Measurements from ENCODE around the gene PFDN1. TPM values are rescaled to one million over a fixed set of nuclear protein-coding genes. Genes with fewer than 3 reads are reported as not detected.

Gene PFDN1, protein sequence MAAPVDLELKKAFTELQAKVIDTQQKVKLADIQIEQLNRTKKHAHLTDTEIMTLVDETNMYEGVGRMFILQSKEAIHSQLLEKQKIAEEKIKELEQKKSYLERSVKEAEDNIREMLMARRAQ
- polyA plus RNA-seq (2012; ENCODE audit: low read depth, missing spikeins): 129 TPM

DNA sequence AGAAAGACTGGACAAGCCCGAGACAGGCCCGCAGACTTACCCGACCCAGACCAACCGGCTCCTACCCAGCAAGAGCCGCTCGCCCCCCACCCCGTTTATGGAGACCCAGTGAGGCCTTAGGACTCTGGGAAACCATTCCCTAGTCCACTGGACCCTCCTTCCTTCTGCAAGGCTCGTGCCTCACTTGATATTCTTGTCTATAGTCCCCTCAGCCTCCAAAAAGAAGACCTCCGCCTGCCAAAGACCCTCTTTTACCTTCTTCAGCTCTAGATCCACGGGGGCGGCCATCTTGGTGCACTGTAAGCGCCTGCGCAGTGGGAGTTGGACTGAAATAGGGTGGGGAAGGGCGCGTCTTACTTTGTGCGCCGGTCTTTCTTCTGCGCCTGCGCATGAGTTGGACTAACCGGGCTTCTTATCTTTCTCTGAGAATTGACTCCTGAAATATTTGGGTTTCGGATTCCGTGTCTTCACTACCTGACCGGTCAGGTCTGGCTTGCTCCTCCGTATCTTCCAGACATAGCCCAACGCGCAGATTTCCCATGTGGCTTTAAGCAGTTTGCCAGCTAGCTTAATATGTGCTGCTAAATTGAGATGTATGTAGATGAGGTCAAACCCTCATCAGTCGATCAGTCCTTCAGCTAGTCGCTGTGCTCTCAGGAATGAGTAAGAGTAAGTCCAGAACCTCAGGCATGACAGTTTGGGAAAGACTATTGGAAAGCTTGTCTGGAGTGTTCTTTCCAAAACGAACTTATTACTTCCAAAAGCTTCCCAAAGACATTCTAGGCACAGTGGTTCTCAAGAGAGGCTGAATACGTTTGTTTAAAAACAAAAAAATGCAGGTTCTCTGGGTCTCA is at the start of gene PFDN1:
TSS of gene PFDN1 (minus strand) at position 316 of the 854 bp plus-strand sequence. CDS start at position 288, 28 bp downstream.
- DNase-seq (ENCODE audit: insufficient read length, low spot score) (peak; percentile 88), FAIRE-seq (peak; percentile 89)
- TF ChIP-seq POU2F2 (IDR thresholded peaks at IDR 0.05; ENCODE audit: low read depth, low read length) (peak; percentile 62; the same call in 1 of the 2 replicates), POLR2AphosphoS5 (IDR thresholded peaks at IDR 0.05; ENCODE audit: low read depth, low read length) (peak; percentile 61; the same call in 1 of the 2 replicates), PAX5 (IDR thresholded peaks at IDR 0.05; ENCODE audit: insufficient read depth, low read length, severe bottlenecking) (no peak), TAF1 (IDR thresholded peaks at IDR 0.05; ENCODE audit: low read depth, low read length) (peak; percentile 72), POLR2A (IDR thresholded peaks at IDR 0.05; ENCODE audit: low read depth, low read length) (peak; percentile 86)

DNA sequence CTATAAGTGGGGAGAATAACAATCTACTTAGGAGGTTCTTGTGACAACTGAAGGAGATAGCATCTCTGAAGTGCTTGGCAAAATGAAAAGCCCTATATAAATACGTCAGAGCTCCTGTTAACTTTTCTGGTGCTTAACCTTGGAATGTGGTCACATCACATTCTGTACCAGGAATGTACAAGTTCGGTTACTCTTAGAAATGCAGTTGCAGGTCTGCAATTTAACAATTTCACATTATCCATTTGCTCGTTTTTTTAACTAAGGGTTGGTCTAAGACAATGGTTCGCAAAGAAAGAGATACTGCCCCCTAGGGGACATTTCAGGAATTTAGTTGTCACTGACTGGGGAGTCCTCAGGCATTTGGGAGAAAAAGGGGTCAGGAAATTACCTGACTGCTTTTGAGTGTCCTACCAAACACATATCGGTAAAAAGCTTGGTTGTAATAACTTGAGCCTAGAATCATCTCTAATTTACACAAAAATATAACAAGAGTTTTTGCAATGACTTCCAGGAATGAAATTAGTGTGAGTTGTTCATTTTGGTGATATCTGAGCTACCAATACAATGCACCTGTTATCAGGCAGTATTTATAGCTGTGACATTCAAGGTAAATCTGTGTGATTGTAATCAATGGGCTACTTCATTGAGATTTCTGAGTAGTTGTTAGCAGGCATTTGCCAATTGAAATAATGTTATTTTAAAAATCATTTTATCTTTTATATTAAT is 48.9 kb upstream of the PFDN1 start:
- no peak for TF ChIP-seq PAX5 (IDR thresholded peaks at IDR 0.05; ENCODE audit: insufficient read depth, low read length, severe bottlenecking)
- no peak for TF ChIP-seq POLR2AphosphoS5 (IDR thresholded peaks at IDR 0.05; ENCODE audit: low read depth, low read length)
- TF ChIP-seq POU2F2 (IDR thresholded peaks at IDR 0.05; ENCODE audit: low read depth, low read length): no peak
- no peak for TF ChIP-seq POLR2A (IDR thresholded peaks at IDR 0.05; ENCODE audit: low read depth, low read length)
- TF ChIP-seq SPI1 (IDR thresholded peaks at IDR 0.05; ENCODE audit: low read depth, low read length): no peak
- no peak for TF ChIP-seq TAF1 (IDR thresholded peaks at IDR 0.05; ENCODE audit: low read depth, low read length)
- peak; percentile 43 for DNase-seq (ENCODE audit: insufficient read length, low spot score)
- peak; percentile 47 for FAIRE-seq

DNA sequence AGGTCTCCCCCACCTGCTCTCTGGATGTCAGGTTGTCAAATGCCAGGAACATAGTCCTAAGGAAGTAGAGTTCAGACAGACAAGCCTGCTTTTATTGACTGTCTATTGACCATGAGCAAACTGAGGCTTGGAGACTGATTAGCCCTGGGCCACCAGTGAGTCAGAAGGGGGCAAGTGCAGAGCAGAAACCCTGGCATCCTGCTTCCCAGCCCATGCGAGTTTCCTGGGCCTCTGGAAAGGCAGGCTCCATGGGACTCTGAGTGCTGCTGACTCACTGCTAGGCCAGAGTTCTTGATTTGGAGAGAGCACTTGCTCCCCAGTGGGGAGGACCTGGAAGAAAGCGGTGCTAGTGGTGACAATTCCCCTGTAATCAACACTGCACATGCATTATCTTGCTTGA is 46.3 kb upstream of the PFDN1 start:
- no peak for DNase-seq (ENCODE audit: insufficient read length, low spot score)
- TF ChIP-seq TAF1 (IDR thresholded peaks at IDR 0.05; ENCODE audit: low read depth, low read length) (no peak), POLR2A (IDR thresholded peaks at IDR 0.05; ENCODE audit: low read depth, low read length) (no peak), POLR2AphosphoS5 (IDR thresholded peaks at IDR 0.05; ENCODE audit: low read depth, low read length) (no peak), PAX5 (IDR thresholded peaks at IDR 0.05; ENCODE audit: insufficient read depth, low read length, severe bottlenecking) (no peak), SPI1 (IDR thresholded peaks at IDR 0.05; ENCODE audit: low read depth, low read length) (no peak), POU2F2 (IDR thresholded peaks at IDR 0.05; ENCODE audit: low read depth, low read length) (no peak)

GRCh38 chr5:140348104-140348503 is 45.2 kb upstream of the PFDN1 start:
- DNase-seq (ENCODE audit: insufficient read length, low spot score): no peak
- no peak for FAIRE-seq
- TF ChIP-seq POLR2AphosphoS5 (IDR thresholded peaks at IDR 0.05; ENCODE audit: low read depth, low read length) (no peak), TAF1 (IDR thresholded peaks at IDR 0.05; ENCODE audit: low read depth, low read length) (no peak), SPI1 (IDR thresholded peaks at IDR 0.05; ENCODE audit: low read depth, low read length) (no peak), POU2F2 (IDR thresholded peaks at IDR 0.05; ENCODE audit: low read depth, low read length) (no peak), PAX5 (IDR thresholded peaks at IDR 0.05; ENCODE audit: insufficient read depth, low read length, severe bottlenecking) (no peak), POLR2A (IDR thresholded peaks at IDR 0.05; ENCODE audit: low read depth, low read length) (no peak)

More for the DNA sequence above, 46.3 kb upstream of the PFDN1 start:
- FAIRE-seq: no peak

- TF ChIP-seq TAF1 (IDR thresholded peaks at IDR 0.05; ENCODE audit: low read depth, low read length) (no peak), PAX5 (IDR thresholded peaks at IDR 0.05; ENCODE audit: insufficient read depth, low read length, severe bottlenecking) (no peak), POU2F2 (IDR thresholded peaks at IDR 0.05; ENCODE audit: low read depth, low read length) (no peak), POLR2AphosphoS5 (IDR thresholded peaks at IDR 0.05; ENCODE audit: low read depth, low read length) (no peak), SPI1 (IDR thresholded peaks at IDR 0.05; ENCODE audit: low read depth, low read length) (no peak), POLR2A (IDR thresholded peaks at IDR 0.05; ENCODE audit: low read depth, low read length) (no peak)
- FAIRE-seq (no peak), DNase-seq (ENCODE audit: insufficient read length, low spot score) (no peak)
These were observed 44.5 kb upstream of the PFDN1 start for GRCh38 chr5:140347360-140347759.

- TF ChIP-seq PAX5 (IDR thresholded peaks at IDR 0.05; ENCODE audit: insufficient read depth, low read length, severe bottlenecking): no peak
- TF ChIP-seq TAF1 (IDR thresholded peaks at IDR 0.05; ENCODE audit: low read depth, low read length): no peak
- TF ChIP-seq SPI1 (IDR thresholded peaks at IDR 0.05; ENCODE audit: low read depth, low read length): no peak
- TF ChIP-seq POLR2A (IDR thresholded peaks at IDR 0.05; ENCODE audit: low read depth, low read length): no peak
- no peak for TF ChIP-seq POU2F2 (IDR thresholded peaks at IDR 0.05; ENCODE audit: low read depth, low read length)
- no peak for TF ChIP-seq POLR2AphosphoS5 (IDR thresholded peaks at IDR 0.05; ENCODE audit: low read depth, low read length)
- peak; percentile 84 for FAIRE-seq
These were observed 43.7 kb upstream of the PFDN1 start, which contains the start of gene HBEGF for GRCh38 chr5:140346348-140347221. HBEGF (minus strand) TSS chr5:140346603; CDS start chr5:140346328, 275 bp downstream.

GRCh38 chr5:140345919-140346347 is 43.0 kb upstream of the PFDN1 start:
- DNase-seq (ENCODE audit: insufficient read length, low spot score): peak; percentile 37
- no peak for FAIRE-seq
- TF ChIP-seq TAF1 (IDR thresholded peaks at IDR 0.05; ENCODE audit: low read depth, low read length) (no peak), POU2F2 (IDR thresholded peaks at IDR 0.05; ENCODE audit: low read depth, low read length) (no peak), POLR2A (IDR thresholded peaks at IDR 0.05; ENCODE audit: low read depth, low read length) (no peak), SPI1 (IDR thresholded peaks at IDR 0.05; ENCODE audit: low read depth, low read length) (no peak), PAX5 (IDR thresholded peaks at IDR 0.05; ENCODE audit: insufficient read depth, low read length, severe bottlenecking) (no peak), POLR2AphosphoS5 (IDR thresholded peaks at IDR 0.05; ENCODE audit: low read depth, low read length) (no peak)

More at GRCh38 chr5:140346348-140347221, 43.7 kb upstream of the PFDN1 start, which contains the start of gene HBEGF:
- DNase-seq (ENCODE audit: insufficient read length, low spot score): peak; percentile 72

All from GM12891 (cell line).